Posterior vena cava (tissue), 2 donors: ENCODE measurements around the gene VPS11. TPM values are rescaled to one million over a fixed set of nuclear protein-coding genes. Genes with fewer than 3 reads are reported as not detected.
"Not testable (repeated sequence)": the region's sequence is repeated elsewhere in the genome, so short reads cannot be mapped to it uniquely, and the experiment has no call there.

ENCODE experiments used
- DNase-seq: peaks from one replicate; pipeline ENCODE4 v3.0.0-alpha.2; 2020; ENCODE audit warnings: low spot score
- intact Hi-C, 2 donors: fragments of 100-400 bp; cut with DNase I; formaldehyde crosslinking; loops; one replicate each; pipeline versions ENCODE4 v1.14.1 to v1.14.2; 2022 to 2023
- total RNA-seq, 2 donors: library from RNA; stranded (reverse); fragmentation: NEBNext Ultra II Directional; extraction: Animal tissue kit (Norgen Biotek cat#: 25700); gene quantifications; one replicate each; pipeline ENCODE4 v1.2.1, GENCODE V29; 2021
- donor health status: DM: yes; HTN: yes; CAD: no.
- donor health status: DM: yes; HTN: yes; CAD: no.

Gene VPS11
- total RNA-seq, 2 donors from 2014 or later = 24.8 to 26.6 TPM

- peak; percentile 99 for DNase-seq
Observed at GRCh38 chr11:119095066-119095880, 27.7 kb downstream of the VPS11 start.

GRCh38 chr11:119099711-119100110 lies 32.1 kb downstream of the VPS11 start:
- no peak for DNase-seq
- intact Hi-C loops = no loop called here

More at GRCh38 chr11:119095066-119095880, 27.7 kb downstream of the VPS11 start:
- intact Hi-C loops = no loop called here

- intact Hi-C loops = no loop called here
- peak; percentile 47 for DNase-seq
Observed at GRCh38 chr11:119100246-119100970, 32.8 kb downstream of the VPS11 start.

GRCh38 chr11:119100994-119101758 lies 33.6 kb downstream of the VPS11 start:
- DNase-seq = no peak
- intact Hi-C loops = no loop called here

GRCh38 chr11:119101759-119102423 lies 34.3 kb downstream of the VPS11 start, which contains the start of gene DPAGT1:
TSS of gene DPAGT1 (minus strand) at chr11:119101853. CDS start at chr11:119101655, 198 bp downstream.
- intact Hi-C loops = no loop called here
- peak; percentile 95 for DNase-seq

DNA sequence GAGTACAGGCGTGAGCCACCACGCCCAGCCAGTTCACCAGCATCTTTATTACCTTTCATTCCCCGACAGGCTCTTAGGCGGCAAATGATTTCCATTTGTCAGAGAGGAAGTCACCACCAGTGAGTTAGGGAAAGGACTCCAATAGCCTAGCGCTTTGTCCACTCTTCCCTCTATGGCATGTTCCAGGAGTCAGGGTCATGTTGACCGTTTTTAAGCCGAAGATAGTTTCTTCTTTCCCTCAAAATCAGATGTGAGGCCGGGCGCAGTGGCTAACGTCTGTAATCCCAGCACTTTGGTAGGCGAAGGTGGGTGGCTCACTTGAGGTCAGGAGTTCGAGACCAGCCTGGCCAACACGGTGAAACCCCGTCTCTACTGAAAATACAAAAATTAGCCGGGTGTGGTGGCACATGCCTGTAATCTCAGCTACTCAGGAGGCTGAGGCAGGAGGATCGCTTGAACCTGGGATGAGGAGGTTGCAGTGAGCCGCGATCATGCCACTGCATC lies 35.6 kb downstream of the VPS11 start:
- DNase-seq, intact Hi-C loops: not testable (repeated sequence)

GRCh38 chr11:119103793-119104192 lies 36.2 kb downstream of the VPS11 start:
- no peak for DNase-seq
- intact Hi-C loops = no loop called here

- DNase-seq = peak; percentile 97
- intact Hi-C loops = no loop called here
Observed at GRCh38 chr11:119106564-119107537, 39.2 kb downstream of the VPS11 start, which contains the start of gene C2CD2L. TSS of gene C2CD2L (plus strand) at chr11:119107344. CDS start at chr11:119107742, 398 bp downstream.

GRCh38 chr11:119107538-119108145 lies 40.0 kb downstream of the VPS11 start:
- no peak for DNase-seq
- intact Hi-C loops = no loop called here

- intact Hi-C loops = no loop called here
- no peak for DNase-seq
Observed at GRCh38 chr11:119108146-119108856, 40.7 kb downstream of the VPS11 start.

DNA sequence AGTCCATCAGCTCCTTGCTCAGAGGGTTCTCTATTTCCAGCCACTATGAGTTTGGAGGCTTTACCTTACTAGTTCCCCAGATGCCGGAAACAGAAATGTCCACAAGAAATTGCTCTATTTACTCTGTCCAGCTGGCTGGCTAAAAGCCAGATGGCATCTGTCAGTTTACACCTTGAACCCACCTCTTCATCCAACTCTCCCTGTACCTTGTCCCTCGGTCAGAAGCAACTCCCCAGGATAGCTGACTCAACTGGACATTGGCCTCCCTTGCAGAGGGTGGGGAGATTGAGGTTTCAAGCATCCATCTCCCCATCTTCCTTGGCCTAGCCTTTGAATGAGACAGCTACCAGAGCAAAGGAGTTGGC lies 41.2 kb downstream of the VPS11 start:
- intact Hi-C loops = no loop called here
- DNase-seq = no peak

DNA sequence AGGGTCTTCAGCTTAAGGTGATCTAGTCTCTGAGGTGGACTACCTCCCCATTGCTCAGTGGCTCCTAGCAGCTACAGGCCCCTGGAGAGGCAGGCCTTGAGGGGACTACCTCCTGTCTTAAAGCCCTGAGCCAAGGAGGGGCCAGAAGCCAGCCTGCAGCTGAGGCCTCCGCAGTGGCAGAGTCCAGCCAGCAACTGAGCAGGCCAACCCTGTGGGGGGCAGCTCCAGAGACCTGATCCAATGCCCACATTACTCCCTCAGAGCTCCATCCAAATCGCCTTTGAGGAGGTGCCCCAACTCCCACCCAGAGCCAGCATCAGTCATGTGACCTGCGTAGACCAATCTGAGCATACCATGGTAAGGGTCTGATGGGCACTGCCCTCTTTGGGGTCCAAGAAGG lies 42.2 kb downstream of the VPS11 start:
- no peak for DNase-seq
- intact Hi-C loops = loop anchor here in 1 of 2 donors (1.0 kb wide), 1 partner anchor 54 kb away; no protein-coding TSS in a partner anchor

- intact Hi-C loops = loop anchor here in 1 of 2 donors (1.0 kb wide), 1 partner anchor 54 kb away; no protein-coding TSS in a partner anchor
- no peak for DNase-seq
Observed at GRCh38 chr11:119110439-119110838, 42.8 kb downstream of the VPS11 start.

GRCh38 chr11:119111361-119111925 lies 43.8 kb downstream of the VPS11 start:
- no peak for DNase-seq
- intact Hi-C loops = no loop called here

- no peak for DNase-seq
- intact Hi-C loops = no loop called here
Observed at GRCh38 chr11:119112314-119113020, 44.8 kb downstream of the VPS11 start.

- intact Hi-C loops = no loop called here
- no peak for DNase-seq
Observed at GRCh38 chr11:119113716-119114115, 46.1 kb downstream of the VPS11 start.
